T-helper 2 cell (primary cell): ENCODE measurements around the gene KLF1.
"Not testable (repeated sequence)": the region's sequence is repeated elsewhere in the genome, so short reads cannot be mapped to it uniquely, and the experiment has no call there.

Experiments used
- DNase-seq, 5 experiments: peaks; one replicate each; pipeline versions ENCODE4 v3.0.0 to v3.0.0-alpha.2; 2012 to 2022
- total RNA-seq, 2 donors: gene quantifications; one replicate each; lab custom pipeline; 2026; lab: John Stamatoyannopoulos, UW

Gene KLF1
- total RNA-seq, result 0 to 0.07 reads per million in 2 donors

DNA sequence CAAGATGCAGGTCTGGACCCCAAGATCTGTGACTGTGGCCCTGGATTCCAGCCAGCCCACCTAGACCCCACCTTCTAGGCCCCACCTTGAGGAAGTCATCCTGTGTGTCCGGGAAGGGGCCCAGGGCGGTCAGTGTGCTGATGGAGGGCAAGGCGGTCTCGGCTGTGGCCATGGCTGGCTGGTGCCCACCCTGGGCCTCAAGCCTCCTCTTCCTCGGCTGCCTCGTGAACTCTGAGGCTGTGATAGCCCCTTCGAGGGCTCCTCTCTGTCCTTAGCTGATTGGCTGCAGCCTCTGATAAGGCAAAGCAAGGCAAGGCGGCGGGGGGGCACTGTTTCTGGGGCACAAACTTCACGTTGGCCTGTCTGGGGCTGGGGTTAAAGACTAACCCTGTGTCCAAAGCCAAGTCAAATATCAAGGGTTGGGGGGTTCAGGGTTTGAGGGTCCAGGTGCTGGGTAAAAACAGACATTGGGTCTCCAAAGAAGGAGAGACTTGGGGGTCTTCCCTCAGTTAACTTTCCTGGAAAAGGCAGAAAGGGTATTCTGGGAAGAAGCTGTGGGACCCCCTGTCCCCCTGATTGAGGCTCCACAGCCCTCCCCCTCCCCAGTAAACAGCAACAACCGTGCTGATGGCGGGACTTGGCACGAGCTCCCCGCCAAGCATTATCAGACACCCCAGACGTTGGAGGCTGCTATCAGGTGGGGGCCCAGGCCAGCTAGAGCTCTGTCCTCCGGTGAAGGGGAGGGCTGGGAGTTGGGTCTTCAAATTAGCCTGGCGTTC lies at the start of gene KLF1:
TSS of gene KLF1 (minus strand) at position 233 of the 779 bp plus-strand sequence. CDS start at position 172, 61 bp downstream.
- no peak for DNase-seq

DNA sequence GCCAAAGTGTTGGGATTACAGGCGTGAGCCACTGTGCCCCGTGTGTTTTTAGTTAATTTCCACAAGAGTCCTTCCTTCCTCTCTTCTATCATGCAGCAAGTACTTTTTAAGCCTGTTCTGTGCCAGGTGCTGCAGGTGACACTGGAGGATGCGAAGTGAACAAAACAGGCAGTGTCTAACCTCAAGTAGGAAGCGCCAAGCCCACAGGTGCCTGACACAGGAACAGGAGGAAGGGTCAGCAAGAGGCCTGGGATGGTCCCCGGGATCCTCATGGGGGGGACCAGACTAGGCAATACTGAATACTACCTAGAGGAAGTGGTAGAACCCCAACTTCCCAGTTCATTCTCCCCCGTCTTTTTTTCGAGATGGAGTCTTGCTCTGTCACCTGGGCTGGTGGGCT lies 49.6 kb upstream of the KLF1 start:
- no peak for DNase-seq

- no peak for DNase-seq
Measured at GRCh38 chr19:12935071-12935470, 48.1 kb upstream of the KLF1 start.

DNA sequence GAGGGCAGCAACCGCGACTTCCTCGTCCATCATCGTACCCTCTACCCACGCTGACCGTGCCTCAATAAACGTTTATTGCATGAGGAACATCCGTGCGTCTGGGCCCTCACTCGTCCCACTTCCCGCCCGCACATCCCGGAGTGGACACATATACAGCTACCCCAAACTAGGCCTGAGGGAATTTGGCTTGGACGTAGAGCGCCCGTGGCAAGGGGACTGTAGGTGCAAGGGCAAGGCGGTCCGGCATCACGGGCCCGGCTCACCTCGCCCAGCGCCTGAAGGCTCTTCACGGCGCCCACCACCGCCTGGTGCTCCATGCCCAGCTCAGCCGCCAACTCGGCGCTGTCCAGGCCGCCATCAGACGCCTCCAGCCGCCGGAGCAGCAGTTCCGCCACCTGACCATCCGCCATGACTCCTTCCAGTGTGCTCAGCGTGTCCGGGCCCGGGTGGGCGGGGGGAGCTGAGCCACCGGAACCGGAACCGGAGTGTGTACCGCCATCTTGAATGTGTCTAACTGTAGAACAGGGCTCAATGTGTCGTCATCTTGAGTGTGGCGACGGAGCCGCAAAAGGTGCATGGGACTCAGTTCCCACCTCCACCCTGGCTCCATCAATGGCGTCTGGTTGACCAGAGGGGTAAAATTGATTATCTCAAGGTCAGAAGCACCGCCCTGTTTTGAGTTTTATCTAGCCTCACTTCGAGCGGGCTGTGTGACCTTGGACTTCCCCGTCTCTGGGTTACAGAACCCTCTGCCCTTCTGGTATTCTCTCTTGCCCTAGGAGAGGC lies 46.5 kb upstream of the KLF1 start, which contains the start of gene FARSA:
TSS of gene FARSA (minus strand) at position 425 of the 786 bp plus-strand sequence. CDS start at position 410, 15 bp downstream.
- DNase-seq, result peak; percentile 75 to 94 (median 82)

GRCh38 chr19:12932392-12933286 lies 45.6 kb upstream of the KLF1 start:
- DNase-seq, result no peak

GRCh38 chr19:12930002-12930645 lies 43.1 kb upstream of the KLF1 start:
- no peak for DNase-seq

GRCh38 chr19:12924621-12925310 lies 37.8 kb upstream of the KLF1 start:
- DNase-seq, result no peak

DNA sequence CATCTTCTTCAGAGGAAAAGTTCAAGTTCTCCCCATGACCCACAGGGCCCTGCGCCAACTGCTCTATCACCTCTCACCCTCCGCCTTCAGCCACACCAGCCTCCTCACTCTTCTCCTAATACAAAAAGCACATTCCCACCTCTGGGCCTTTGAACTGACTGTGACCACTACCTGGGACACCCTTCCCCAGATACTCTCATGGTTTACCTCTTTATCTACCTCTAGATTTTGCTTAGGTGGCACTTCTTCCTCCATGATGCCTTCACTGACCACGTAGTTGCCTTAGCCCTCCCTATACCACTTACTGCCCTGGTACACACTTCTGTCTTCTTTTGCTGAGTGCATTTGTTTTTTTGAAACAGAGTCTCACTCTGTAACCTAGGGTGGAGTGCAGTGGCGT lies 36.0 kb upstream of the KLF1 start:
- no peak for DNase-seq

DNA sequence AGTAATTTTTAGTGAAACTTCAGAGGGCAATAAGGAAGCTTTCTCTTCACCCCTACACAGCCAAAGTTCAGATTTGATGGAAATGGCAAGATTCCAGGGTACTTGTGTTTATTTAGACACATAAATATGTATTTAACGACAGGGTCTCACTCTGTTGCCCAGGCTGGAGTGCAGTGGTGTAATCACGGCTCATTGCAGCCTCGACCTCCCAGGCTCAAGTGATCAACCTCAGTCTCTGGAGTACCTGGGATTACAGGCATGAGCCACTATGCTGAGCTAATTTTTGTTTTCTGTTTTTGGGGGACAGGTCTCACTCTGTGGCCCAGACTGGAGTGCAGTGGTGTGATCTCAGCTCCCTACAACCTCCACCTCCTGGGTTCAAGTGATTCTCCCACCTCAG lies 34.0 kb upstream of the KLF1 start:
- DNase-seq, result no peak

GRCh38 chr19:12918253-12918652 lies 31.3 kb upstream of the KLF1 start:
- DNase-seq, result no peak

DNA sequence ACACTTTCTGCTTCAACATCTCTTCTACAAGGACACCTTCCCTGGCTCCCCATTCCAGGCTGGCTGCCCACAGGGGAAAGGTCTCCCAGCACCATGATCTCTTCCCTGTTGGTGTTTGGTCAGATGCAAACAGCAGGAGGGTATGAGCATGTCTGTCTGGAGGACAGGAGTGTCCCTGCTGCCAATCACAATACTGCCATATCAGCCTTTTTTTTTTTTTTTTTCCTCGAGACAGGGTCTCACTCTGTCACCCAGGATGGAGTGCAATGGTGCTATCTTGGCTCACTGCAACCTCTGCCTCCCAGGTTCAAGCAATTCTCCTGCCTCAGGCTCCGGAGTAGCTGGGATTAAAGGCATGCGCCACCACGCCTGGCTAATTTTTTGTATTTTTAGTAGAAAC lies 28.9 kb upstream of the KLF1 start:
- not testable (repeated sequence) for DNase-seq

DNA sequence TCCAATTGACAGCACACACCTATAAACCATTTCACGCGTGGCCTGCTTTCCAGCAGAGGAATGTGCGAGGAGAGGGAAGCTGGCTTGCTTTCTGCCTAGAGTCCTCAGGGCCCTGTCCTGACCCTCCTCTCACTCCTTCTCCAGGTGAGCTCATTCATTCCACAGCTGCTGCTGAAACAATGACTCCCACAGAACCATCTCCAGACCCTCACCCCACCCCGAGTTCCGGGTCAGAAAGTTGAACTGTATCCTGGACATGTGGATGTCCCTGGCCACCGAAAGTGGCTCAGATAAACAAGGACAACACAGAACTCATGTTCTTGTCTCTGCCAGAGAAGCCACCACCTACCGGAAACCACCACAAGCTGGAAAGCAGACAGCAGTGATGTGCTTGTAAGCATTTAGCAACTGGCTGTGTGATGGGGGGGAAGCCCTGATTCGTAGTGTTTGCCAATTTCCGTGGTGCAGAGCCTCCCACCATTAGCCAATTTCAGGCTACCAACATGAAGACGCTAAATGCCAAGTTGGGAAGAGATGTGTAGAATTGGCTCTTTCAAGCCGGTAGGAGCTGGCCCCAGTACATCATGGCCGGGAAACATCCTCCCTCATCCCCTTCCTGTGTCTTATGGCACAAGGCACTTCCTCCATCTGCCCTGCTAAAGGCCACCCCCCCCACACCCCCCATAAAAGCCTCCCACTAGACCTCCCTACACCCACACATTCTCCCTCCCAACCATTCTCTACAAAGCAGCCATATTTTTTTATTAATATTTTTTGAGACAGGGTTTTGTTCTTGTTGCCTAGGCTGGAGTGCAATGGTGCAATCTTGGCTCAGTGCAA lies 27.1 kb upstream of the KLF1 start:
- peak in 3 of 5 experiments; percentile 24 to 89 (median 39) for DNase-seq

DNA sequence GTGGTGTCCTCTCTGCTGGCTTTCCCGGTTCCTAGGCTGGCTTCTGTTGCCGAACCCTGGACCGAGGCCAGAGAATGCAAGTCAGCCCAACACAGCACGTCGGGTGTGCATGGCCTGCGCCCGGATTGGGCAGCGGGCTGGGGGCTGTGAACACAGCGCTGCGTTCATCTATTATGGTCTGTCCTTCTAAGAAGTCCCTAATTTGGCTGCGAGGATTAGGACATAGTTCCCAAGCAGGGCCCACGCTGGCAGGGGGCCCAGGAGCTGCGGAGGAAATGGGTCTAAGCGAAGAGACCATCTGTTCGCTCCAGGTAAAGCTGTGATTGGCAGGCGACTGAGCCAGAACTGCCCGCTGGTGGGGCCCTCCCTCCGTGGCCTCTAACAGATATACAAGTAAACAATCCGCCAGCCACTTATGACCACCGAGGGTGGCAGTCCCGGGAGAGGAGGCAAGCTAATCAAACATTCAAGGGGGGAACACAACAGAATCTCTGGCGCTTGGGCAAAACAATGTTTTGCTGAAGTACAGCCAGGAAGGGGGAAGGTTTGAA lies 26.1 kb upstream of the KLF1 start:
- DNase-seq, result no peak

DNA sequence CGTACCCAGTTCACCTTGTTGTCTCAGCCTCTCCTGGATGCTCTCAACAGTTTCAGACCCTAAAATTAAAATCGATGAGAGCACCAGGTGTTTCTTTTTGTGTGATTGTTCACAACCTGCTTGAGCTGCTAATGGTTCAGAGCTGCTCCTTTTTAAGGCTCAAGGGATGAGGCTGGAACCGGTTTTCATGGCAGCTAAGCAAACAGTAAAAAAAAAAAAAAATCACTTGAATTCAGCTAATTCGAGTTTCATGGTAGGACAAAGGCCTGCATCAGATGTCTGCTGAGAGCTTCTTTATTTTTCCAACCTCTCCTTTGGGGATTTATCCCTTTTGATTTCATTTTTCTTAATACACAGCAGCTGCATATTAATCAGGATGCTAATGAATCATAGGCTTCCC lies 25.6 kb upstream of the KLF1 start:
- DNase-seq, result no peak

DNA sequence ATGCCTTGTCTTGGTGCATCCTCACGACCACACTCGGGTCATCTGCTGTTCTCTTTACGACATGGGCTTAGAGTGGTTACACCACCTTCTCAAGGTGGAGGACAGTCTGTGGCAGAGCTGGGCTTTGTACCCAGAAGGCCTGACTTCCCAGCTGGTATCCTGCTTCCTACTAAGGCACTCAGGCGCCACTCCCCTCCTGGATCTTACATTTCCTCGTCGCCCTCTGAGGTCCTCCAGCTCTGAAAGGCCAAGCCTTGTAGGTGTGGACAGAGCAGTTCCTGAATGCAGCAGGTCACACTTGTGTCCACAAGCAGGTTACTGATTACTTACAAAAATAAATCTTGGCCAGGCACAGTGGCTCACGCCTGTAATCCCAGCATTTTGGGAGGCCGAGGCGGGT lies 20.2 kb upstream of the KLF1 start:
- DNase-seq, result no peak

DNA sequence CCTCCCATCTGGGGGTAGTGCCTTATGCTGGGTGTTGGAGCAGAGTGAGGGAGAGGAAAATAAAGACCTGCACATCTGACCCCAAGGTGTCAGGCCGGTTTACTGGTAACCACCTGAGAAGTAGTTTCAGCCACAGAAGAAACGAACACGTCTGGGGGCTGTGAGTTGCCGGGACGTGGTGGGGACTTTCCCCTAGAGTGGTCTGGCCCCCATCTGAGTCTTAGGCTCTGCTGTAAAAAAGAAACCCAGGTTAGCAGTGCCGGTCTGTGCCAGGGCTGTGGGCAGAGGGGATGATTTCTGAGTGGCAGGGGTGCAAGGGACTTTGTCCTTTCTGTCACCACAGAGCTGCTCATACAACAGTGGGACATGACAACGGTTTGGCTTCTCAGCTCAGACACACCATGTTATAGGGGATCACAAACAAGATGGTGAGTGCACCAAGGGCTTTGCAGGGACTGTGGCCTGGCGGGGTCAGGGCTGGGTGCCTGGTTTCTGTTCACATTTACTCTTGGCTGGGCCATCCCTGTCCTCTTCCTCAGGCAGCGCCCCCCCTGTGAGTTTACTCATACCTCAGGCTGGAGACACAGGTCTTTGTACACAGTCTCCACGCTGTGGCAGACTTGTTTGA lies 13.0 kb upstream of the KLF1 start:
- DNase-seq, result peak in 1 of 5 experiments; percentile 67

- DNase-seq, result no peak
Measured at GRCh38 chr19:12896460-12896859, 9.5 kb upstream of the KLF1 start.

- DNase-seq, result no peak
Measured at GRCh38 chr19:12893582-12893981, 6.6 kb upstream of the KLF1 start.

DNA sequence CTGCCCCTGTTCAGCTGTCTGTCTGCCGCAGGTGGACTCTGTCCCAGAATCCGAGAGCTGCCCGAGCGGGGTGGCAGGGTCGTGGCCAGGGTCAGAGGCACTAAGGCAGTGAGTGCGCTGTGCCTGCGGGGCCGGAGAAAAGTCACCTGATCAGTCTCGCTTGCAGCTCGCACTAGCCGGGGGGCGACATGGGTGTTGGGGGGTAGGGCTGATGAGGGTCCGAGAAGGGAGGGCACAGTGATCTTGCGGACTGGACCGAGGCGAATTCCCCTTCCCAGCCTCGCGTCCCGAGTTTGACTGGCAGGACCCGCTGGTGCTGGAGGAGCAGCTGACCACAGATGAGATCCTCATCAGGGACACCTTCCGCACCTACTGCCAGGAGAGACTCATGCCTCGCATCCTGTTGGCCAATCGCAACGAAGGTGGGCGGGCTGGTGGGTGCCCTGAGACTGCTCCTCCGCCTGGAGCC lies 4.6 kb upstream of the KLF1 start:
- no peak for DNase-seq
